Muscle layer of duodenum (tissue), 2 donors: ENCODE data around the gene ANO2.
"Not testable (repeated sequence)": the region's sequence is repeated elsewhere in the genome, so short reads cannot be mapped to it uniquely, and the experiment has no call there.

Experiments
- H3K27ac ChIP-seq: one replicate; pipeline ENCODE4 v1.7.0; 2013; ENCODE audit warnings: mild to moderate bottlenecking, low read length
- H3K27me3 ChIP-seq: one replicate; pipeline ENCODE4 v1.7.0; 2013; ENCODE audit warnings: low read depth, mild to moderate bottlenecking, control low read depth, low read length
- H3K36me3 ChIP-seq, 2 donors: one replicate each; pipeline ENCODE4 v1.7.0; 2013; ENCODE audit warnings: low read length in 2 of 2, control low read depth in 1 of 2, mild to moderate bottlenecking in 1 of 2; ENCODE audit not compliant: insufficient read depth in 2 of 2, control insufficient read depth in 1 of 2
- H3K4me1 ChIP-seq, 2 donors: one replicate each; pipeline ENCODE4 v1.7.0; 2013; ENCODE audit warnings: low read length in 2 of 2, mild to moderate bottlenecking in 2 of 2, control low read depth in 1 of 2, moderate library complexity in 1 of 2; ENCODE audit not compliant: insufficient read depth in 2 of 2, control insufficient read depth in 1 of 2
- H3K4me3 ChIP-seq, 2 donors: one replicate each; pipeline ENCODE4 v1.7.0; 2013; ENCODE audit warnings: low read length in 2 of 2, low read depth in 1 of 2, mild to moderate bottlenecking in 1 of 2
- H3K9me3 ChIP-seq, 2 donors: one replicate each; pipeline ENCODE4 v1.7.0; 2013; ENCODE audit warnings: low read length in 2 of 2, control low read depth in 1 of 2, mild to moderate bottlenecking in 1 of 2; ENCODE audit not compliant: control insufficient read depth in 1 of 2
- donor health status: healthy.

Gene ANO2

GRCh38 chr12:5556033-5556614 is 388.9 kb downstream of the ANO2 start:
- Histone ChIP-seq H3K4me1 (no peaks in the 10 kb centered on the region), H3K4me3 (no peak overlapping the region), H3K9me3 (no peaks in the 10 kb centered on the region), H3K36me3 (no peaks in the 10 kb centered on the region), H3K27ac (no peak overlapping the region), H3K27me3 (no peaks in the 10 kb centered on the region)

GRCh38 chr12:5554711-5555110 is 390.3 kb downstream of the ANO2 start:
- Histone ChIP-seq H3K4me3 (no peak overlapping the region), H3K9me3 (no peaks in the 10 kb centered on the region), H3K27ac (no peak overlapping the region), H3K4me1 (no peaks in the 10 kb centered on the region), H3K36me3 (no peaks in the 10 kb centered on the region), H3K27me3 (no peaks in the 10 kb centered on the region)

GRCh38 chr12:5549011-5549410 is 396.0 kb downstream of the ANO2 start:
- Histone ChIP-seq H3K36me3 (no peaks in the 10 kb centered on the region), H3K27me3 (no peaks in the 10 kb centered on the region), H3K4me1 (no peaks in the 10 kb centered on the region), H3K27ac (no peak overlapping the region), H3K4me3 (no peak overlapping the region), H3K9me3 (peaks cover 6 to 14% of the 10 kb centered on the region in 2 donors)

DNA sequence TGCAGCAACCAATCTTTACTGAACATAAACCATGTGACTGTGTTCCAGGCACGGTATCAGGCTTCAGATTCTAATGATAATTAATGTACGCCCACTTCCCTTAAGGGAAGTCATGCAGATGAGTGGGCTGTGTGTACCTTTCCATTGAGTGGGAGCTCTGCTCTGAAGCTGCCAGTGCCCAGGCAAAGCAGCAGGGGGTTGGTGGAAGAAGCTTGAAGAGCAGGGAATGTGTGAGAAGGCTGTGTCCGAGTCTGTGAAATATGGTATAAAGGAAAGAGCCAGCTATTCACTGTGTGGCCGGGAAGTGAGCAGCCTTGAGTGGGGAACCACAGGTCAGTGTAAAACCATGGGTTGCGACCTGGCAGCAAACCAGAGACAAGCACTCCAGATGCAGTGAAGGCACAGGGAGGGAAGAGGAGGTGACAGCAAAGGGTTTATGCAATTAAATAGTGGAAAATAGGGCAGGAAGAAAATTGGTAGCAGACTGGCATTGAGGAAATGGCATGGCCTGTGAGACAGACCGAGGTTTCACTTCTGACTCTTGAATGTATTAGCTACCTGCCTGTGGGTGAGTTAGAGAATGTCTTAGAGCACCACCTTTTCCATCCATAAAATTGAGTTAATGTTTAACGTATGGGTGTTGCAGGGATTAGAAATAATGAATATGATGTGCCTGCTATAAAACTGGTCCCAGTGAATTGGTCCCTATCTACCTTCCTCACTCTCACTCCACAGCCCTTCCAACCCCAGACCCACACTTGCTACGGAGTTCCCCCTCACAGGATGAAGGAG is 396.7 kb downstream of the ANO2 start:
- Histone ChIP-seq H3K27ac (no peak overlapping the region), H3K4me1 (no peaks in the 10 kb centered on the region)

GRCh38 chr12:5546616-5547015 is 398.4 kb downstream of the ANO2 start:
- no peaks in the 10 kb centered on the region for H3K36me3 ChIP-seq
- H3K4me1 ChIP-seq, result no peaks in the 10 kb centered on the region
- no peak overlapping the region for H3K27ac ChIP-seq
- H3K9me3 ChIP-seq, result peaks cover 6 to 14% of the 10 kb centered on the region in 2 donors
- no peak overlapping the region for H3K4me3 ChIP-seq
- no peaks in the 10 kb centered on the region for H3K27me3 ChIP-seq

More for the DNA sequence above, 396.7 kb downstream of the ANO2 start:
- Histone ChIP-seq H3K27me3 (no peaks in the 10 kb centered on the region), H3K4me3 (no peak overlapping the region), H3K9me3 (peaks cover 6 to 14% of the 10 kb centered on the region in 2 donors), H3K36me3 (no peaks in the 10 kb centered on the region)

DNA sequence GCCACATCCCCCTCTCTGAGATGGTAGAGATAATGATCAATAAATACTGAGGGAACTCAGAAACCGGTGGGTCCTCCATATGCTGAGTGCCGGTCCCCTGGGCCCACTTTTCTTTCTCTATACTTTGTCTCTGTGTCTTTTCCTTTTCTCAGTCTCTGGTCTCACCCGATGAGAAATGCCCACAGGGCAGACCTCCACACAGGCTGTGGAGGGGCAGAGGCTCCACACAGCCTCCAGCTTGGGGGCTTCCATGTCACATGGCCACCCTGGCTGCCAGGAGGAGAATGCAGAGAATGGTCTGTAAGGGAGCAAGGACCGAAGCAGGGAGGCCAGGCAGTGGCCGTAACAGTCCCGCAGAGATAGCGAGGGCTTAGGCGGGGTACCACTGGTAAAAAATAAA is 407.3 kb downstream of the ANO2 start:
- H3K27me3 ChIP-seq, result no peaks in the 10 kb centered on the region
- H3K4me3 ChIP-seq, result no peak overlapping the region
- H3K36me3 ChIP-seq, result no peaks in the 10 kb centered on the region
- no peaks in the 10 kb centered on the region for H3K9me3 ChIP-seq
- no peak overlapping the region for H3K27ac ChIP-seq
- no peaks in the 10 kb centered on the region for H3K4me1 ChIP-seq

GRCh38 chr12:5537026-5537615 is 407.9 kb downstream of the ANO2 start:
- not testable (repeated sequence) for H3K27ac ChIP-seq, H3K4me3 ChIP-seq, H3K9me3 ChIP-seq

GRCh38 chr12:5535541-5535940 is 409.5 kb downstream of the ANO2 start:
- Histone ChIP-seq H3K4me3 (no peak overlapping the region), H3K4me1 (no peaks in the 10 kb centered on the region), H3K9me3 (no peaks in the 10 kb centered on the region), H3K27ac (no peak overlapping the region), H3K27me3 (no peaks in the 10 kb centered on the region), H3K36me3 (no peaks in the 10 kb centered on the region)

More at GRCh38 chr12:5537026-5537615, 407.9 kb downstream of the ANO2 start:
- not testable (repeated sequence) for H3K36me3 ChIP-seq, H3K27me3 ChIP-seq, H3K4me1 ChIP-seq

GRCh38 chr12:5534426-5535199 is 410.4 kb downstream of the ANO2 start:
- Histone ChIP-seq H3K9me3 (no peaks in the 10 kb centered on the region), H3K27me3 (no peaks in the 10 kb centered on the region), H3K4me1 (no peaks in the 10 kb centered on the region), H3K27ac (no peak overlapping the region), H3K4me3 (no peak overlapping the region), H3K36me3 (no peaks in the 10 kb centered on the region)

- no peaks in the 10 kb centered on the region for H3K4me1 ChIP-seq
Measured at GRCh38 chr12:5533368-5533767, 411.7 kb downstream of the ANO2 start.

DNA sequence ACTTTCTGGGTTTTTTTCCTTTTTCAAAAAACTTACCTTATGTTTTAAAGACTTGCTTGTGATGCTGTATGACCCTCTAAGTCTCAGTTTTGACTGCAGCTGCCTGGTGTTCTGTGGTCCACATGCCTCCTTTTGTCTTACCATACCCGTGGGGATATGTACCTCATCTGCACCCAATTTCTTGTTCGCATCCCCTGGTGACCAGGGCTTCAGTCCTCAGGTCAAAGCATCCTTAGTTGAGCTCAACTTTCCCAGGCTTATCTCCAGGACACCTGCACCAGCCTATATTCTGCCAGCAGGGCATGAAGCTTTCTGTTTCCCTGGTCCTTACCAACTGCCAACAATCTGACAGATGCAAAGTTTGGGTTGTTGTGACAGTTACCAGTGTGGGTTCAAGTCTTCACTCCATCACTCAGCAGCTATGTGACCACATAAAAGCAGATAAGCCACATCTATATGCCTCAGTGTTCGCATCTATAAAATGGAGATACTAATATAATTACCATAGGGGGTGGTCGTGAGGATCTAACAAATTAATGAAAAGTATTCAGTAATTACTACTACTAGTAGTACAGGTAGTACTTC is 419.2 kb downstream of the ANO2 start:
- Histone ChIP-seq H3K4me3 (no peak overlapping the region), H3K9me3 (no peaks in the 10 kb centered on the region), H3K27ac (no peak overlapping the region), H3K27me3 (no peaks in the 10 kb centered on the region), H3K36me3 (no peaks in the 10 kb centered on the region), H3K4me1 (no peaks in the 10 kb centered on the region)

More at GRCh38 chr12:5533368-5533767, 411.7 kb downstream of the ANO2 start:
- Histone ChIP-seq H3K9me3 (no peaks in the 10 kb centered on the region), H3K4me3 (no peak overlapping the region), H3K27me3 (no peaks in the 10 kb centered on the region), H3K36me3 (no peaks in the 10 kb centered on the region), H3K27ac (no peak overlapping the region)
